SK-N-SH (cell line): ENCODE measurements around the gene RASGEF1B. TPM values are rescaled to one million over a fixed set of nuclear protein-coding genes. Genes with fewer than 3 reads are reported as not detected.

Experiments used
- CTCF ChIA-PET: fragments of 300-600, 350-600 bp; formaldehyde crosslinking; extraction: SDS; loops from one replicate; lab custom pipeline; 2021; lab: Yijun Ruan, JAX
- POLR2A ChIA-PET: fragments of 350-600 bp; sonication (Branson Sonifier 250); formaldehyde crosslinking; extraction: SDS; loops from one replicate; lab custom pipeline; 2020; ENCODE audit warnings: antibody characterized with exemption, inconsistent platforms; lab: Yijun Ruan, JAX
- DNase-seq: peaks from one replicate; pipeline ENCODE4 v3.0.0; 2012
- H2AFZ ChIP-seq: fragments of 200-600 bp; sonication (generic); 2 replicates; pipeline ENCODE4 v1.8.1; 2016; ENCODE audit warnings: antibody characterized with exemption, mild to moderate bottlenecking, low read depth
- H3F3A ChIP-seq: fragments of 200-600 bp; sonication (generic); replicated peaks from 2 replicates; pipeline ENCODE3; 2016; ENCODE audit warnings: antibody characterized with exemption, mild to moderate bottlenecking; ENCODE audit not compliant: insufficient read depth
- H3K27ac ChIP-seq, 2 experiments: fragments of 200-500 bp in 1 of 2; fragments of 200-600 bp in 1 of 2; sonication (Bioruptor generic) in 1 of 2; sonication (generic), shearing (Covaris generic) in 1 of 2; 2 replicates each; pipeline versions ENCODE4 v1.5.1 to v1.6.1; 2014 to 2016; ENCODE audit warnings: low read depth in 2 of 2, inconsistent platforms in 1 of 2, low read length in 1 of 2, mild to moderate bottlenecking in 1 of 2, mixed read lengths in 1 of 2
- H3K27me3 ChIP-seq: fragments of 200-600 bp; sonication (generic), shearing (Covaris generic); 2 replicates; pipeline ENCODE4 v1.6.1; 2016; ENCODE audit warnings: mixed run types; ENCODE audit not compliant: insufficient read depth
- H3K36me3 ChIP-seq, 2 experiments: fragments of 200-500 bp in 1 of 2; fragments of 200-600 bp in 1 of 2; sonication (Bioruptor generic) in 1 of 2; sonication (generic) in 1 of 2; replicated peaks in 1 of 2; 2 replicates each; pipeline versions ENCODE3 to v1.5.1; 2014 to 2016; ENCODE audit warnings: low read length in 1 of 2, mild to moderate bottlenecking in 1 of 2; ENCODE audit not compliant: insufficient read depth in 2 of 2, control insufficient read depth in 1 of 2
- H3K4me1 ChIP-seq, 2 experiments: fragments of 200-500 bp in 1 of 2; fragments of 200-600 bp in 1 of 2; sonication (Bioruptor generic) in 1 of 2; sonication (generic), shearing (Covaris generic) in 1 of 2; 2 replicates each; pipeline versions ENCODE4 v1.5.1 to v1.6.1; 2014 to 2016; ENCODE audit warnings: low read depth in 1 of 2, low read length in 1 of 2, mixed run types in 1 of 2; ENCODE audit not compliant: insufficient read depth in 2 of 2, control insufficient read depth in 1 of 2
- H3K4me2 ChIP-seq: fragments of 200-600 bp; sonication (generic), shearing (Covaris generic); 2 replicates; pipeline ENCODE4 v1.6.1; 2017; ENCODE audit warnings: mixed run types
- H3K4me3 ChIP-seq, 2 experiments: fragments of 200-500 bp in 1 of 2; fragments of 200-600 bp in 1 of 2; sonication (Bioruptor generic) in 1 of 2; sonication (generic), shearing (Covaris generic) in 1 of 2; 2 replicates each; pipeline versions ENCODE4 v1.5.1 to v1.8.1; 2014 to 2016; ENCODE audit warnings: low read depth in 2 of 2, inconsistent platforms in 1 of 2, low read length in 1 of 2, mild to moderate bottlenecking in 1 of 2, mixed read lengths in 1 of 2, moderate library complexity in 1 of 2
- H3K79me2 ChIP-seq: fragments of 200-600 bp; sonication (generic); 2 replicates; pipeline ENCODE4 v1.8.1; 2017; ENCODE audit warnings: mild to moderate bottlenecking; ENCODE audit not compliant: insufficient read depth
- H3K9ac ChIP-seq: fragments of 200-600 bp; sonication (generic); 2 replicates; pipeline ENCODE4 v1.6.1; 2017; ENCODE audit warnings: mixed run types
- H3K9me2 ChIP-seq: fragments of 200-600 bp; sonication (generic); 2 replicates; pipeline ENCODE4 v1.6.1; 2017; ENCODE audit warnings: mixed run types
- H3K9me3 ChIP-seq: fragments of 200-600 bp; sonication (generic); 2 replicates; pipeline ENCODE4 v1.6.1; 2017; ENCODE audit warnings: mixed run types, mild to moderate bottlenecking, moderate library complexity
- H4K20me1 ChIP-seq: fragments of 200-600 bp; sonication (generic); 2 replicates; pipeline ENCODE4 v1.6.1; 2017; ENCODE audit warnings: mild to moderate bottlenecking, mixed run types; ENCODE audit not compliant: insufficient read depth
- CHD2 ChIP-seq: fragments of 150-350 bp; IDR thresholded peaks from 2 replicates; pipeline ENCODE4 v1.6.1; 2018; ENCODE audit warnings: low read length; ENCODE audit not compliant: partially characterized antibody
- EZH2phosphoT487 ChIP-seq: fragments of 200-600 bp; sonication (generic); IDR thresholded peaks from 2 replicates; pipeline ENCODE4 v1.6.1; 2017; ENCODE audit warnings: low read depth, mixed run types, mild to moderate bottlenecking, antibody characterized with exemption, moderate library complexity, borderline replicate concordance
- FOSL2 ChIP-seq: IDR thresholded peaks from 2 replicates; pipeline ENCODE4 v1.4.0; 2012; ENCODE audit warnings: low read depth, mild to moderate bottlenecking, moderate library complexity, borderline replicate concordance
- GABPA ChIP-seq: IDR thresholded peaks from 2 replicates; pipeline ENCODE4 v1.4.0; 2012; ENCODE audit warnings: low read depth, mild to moderate bottlenecking
- GATA2 ChIP-seq: sonication (generic); formaldehyde crosslinking; IDR thresholded peaks from 2 replicates; pipeline ENCODE4 v1.5.0; 2020; ENCODE audit warnings: mild to moderate bottlenecking, missing genetic modification reagents
- JUND ChIP-seq: IDR thresholded peaks from 2 replicates; pipeline ENCODE4 v1.4.0; 2012
- MXI1 ChIP-seq: IDR thresholded peaks from 2 replicates; pipeline ENCODE4 v1.6.1; 2012; ENCODE audit warnings: mild to moderate bottlenecking, low read depth, low read length, improper control_type of control experiment
- NFIC ChIP-seq: IDR thresholded peaks from 2 replicates; pipeline ENCODE4 v1.4.0; 2012; ENCODE audit warnings: borderline replicate concordance
- RCOR1 ChIP-seq: fragments of 150-350 bp; IDR thresholded peaks from 2 replicates; pipeline ENCODE4 v1.6.1; 2017; ENCODE audit warnings: antibody characterized with exemption, low read length
- REST ChIP-seq: IDR thresholded peaks from 2 replicates; pipeline ENCODE4 v1.6.1; 2012; ENCODE audit warnings: mild to moderate bottlenecking, low read depth, low read length, moderate library complexity
- RFX5 ChIP-seq: IDR thresholded peaks from 2 replicates; pipeline ENCODE4 v1.6.1; 2012; ENCODE audit warnings: mild to moderate bottlenecking, improper control_type of control experiment, low read length
- RXRA ChIP-seq: IDR thresholded peaks from 2 replicates; pipeline ENCODE4 v1.4.0; 2012; ENCODE audit warnings: low read depth, mild to moderate bottlenecking, borderline replicate concordance
- SIN3A ChIP-seq: IDR thresholded peaks from 2 replicates; pipeline ENCODE4 v1.6.1; 2012; ENCODE audit warnings: low read depth, mild to moderate bottlenecking, low read length, moderate library complexity, borderline replicate concordance
- SMC3 ChIP-seq: IDR thresholded peaks from 2 replicates; pipeline ENCODE4 v1.6.1; 2012; ENCODE audit warnings: low read depth, low read length, improper control_type of control experiment
- TAF1 ChIP-seq: IDR thresholded peaks from 2 replicates; pipeline ENCODE4 v1.6.1; 2012; ENCODE audit warnings: low read depth, mild to moderate bottlenecking, low read length, moderate library complexity, borderline replicate concordance
- YY1 ChIP-seq: IDR thresholded peaks from 2 replicates; pipeline ENCODE4 v1.4.0; 2012; ENCODE audit warnings: low read depth, mild to moderate bottlenecking
- ZBTB33 ChIP-seq: IDR thresholded peaks from 2 replicates; pipeline ENCODE4 v1.4.0; 2012; ENCODE audit warnings: low read depth, borderline replicate concordance
- WGBS: methylation state at CpG from one replicate; pipeline ENCODE4 v1.1.6; 2017; ENCODE audit warnings: low lambda C conversion rate; 5-methylcytosine and 5-hydroxymethylcytosine counted together
- polyA plus RNA-seq, 3 experiments: library from polyadenylated mRNA; depleted of rRNA; stranded (reverse); fragments of >200 nt; gene quantifications; 2 replicates each; pipeline ENCODE4 v1.2.3, GENCODE V29; 2012
- TF ChIP-seq, protein P1 (sequence below): IDR thresholded peaks from 2 replicates; pipeline ENCODE4 v1.4.0; 2012; ENCODE audit warnings: low read depth
- TF ChIP-seq, protein P2 (sequence below): IDR thresholded peaks from 2 replicates; pipeline ENCODE4; 2012
- TF ChIP-seq, protein P3 (sequence below): IDR thresholded peaks from 2 replicates; pipeline ENCODE4 v1.4.0; 2012; ENCODE audit warnings: low read depth, borderline replicate concordance
- TF ChIP-seq, protein P4 (sequence below): fragments of 150-350 bp; IDR thresholded peaks from 2 replicates; pipeline ENCODE4 v1.6.1; 2017; ENCODE audit warnings: antibody characterized with exemption, low read length, low read depth, borderline replicate concordance

RASGEF1B gene
- polyA plus RNA-seq, 1 of the 3 experiments (the other 2 are of a cell fraction), result not detected

DNA sequence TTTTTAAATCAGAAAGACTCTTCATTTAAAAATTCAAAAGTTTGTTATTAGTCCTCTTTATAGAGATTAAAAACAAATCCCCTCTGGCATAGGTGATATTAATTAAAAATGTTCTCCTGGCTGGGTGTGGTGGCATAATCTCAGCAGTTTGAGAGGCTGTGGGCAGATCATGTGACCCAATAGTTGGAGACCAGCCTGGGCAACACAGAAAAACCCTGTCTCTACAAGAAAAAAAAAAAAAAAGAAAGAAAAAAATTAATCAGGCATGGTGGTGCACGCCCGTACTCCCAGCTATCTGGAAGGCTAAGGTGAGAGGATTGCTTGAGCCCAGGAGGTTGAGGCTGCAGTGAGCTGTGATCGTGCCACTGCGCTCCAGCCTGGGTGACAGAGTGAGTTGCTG, 38.9 kb downstream of the RASGEF1B start:
- TF ChIP-seq, protein P1, sequence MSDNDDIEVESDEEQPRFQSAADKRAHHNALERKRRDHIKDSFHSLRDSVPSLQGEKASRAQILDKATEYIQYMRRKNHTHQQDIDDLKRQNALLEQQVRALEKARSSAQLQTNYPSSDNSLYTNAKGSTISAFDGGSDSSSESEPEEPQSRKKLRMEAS, result no peak
- no peak for TF ChIP-seq SIN3A
- no peak for TF ChIP-seq RCOR1
- TF ChIP-seq GATA2 (CRISPR knock-in tag), result no peak
- no peak for TF ChIP-seq GABPA
- no peak for TF ChIP-seq RFX5
- no peak for TF ChIP-seq ZBTB33
- TF ChIP-seq TAF1, result no peak
- no peak for TF ChIP-seq FOSL2
- no peak for TF ChIP-seq CHD2
- no peak for TF ChIP-seq JUND
- TF ChIP-seq, protein P2, sequence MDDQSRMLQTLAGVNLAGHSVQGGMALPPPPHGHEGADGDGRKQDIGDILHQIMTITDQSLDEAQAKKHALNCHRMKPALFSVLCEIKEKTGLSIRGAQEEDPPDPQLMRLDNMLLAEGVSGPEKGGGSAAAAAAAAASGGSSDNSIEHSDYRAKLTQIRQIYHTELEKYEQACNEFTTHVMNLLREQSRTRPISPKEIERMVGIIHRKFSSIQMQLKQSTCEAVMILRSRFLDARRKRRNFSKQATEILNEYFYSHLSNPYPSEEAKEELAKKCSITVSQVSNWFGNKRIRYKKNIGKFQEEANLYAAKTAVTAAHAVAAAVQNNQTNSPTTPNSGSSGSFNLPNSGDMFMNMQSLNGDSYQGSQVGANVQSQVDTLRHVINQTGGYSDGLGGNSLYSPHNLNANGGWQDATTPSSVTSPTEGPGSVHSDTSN, result no peak
- TF ChIP-seq EZH2phosphoT487, result no peak
- TF ChIP-seq SMC3, result no peak
- no peak for TF ChIP-seq NFIC
- no peak for TF ChIP-seq YY1
- H3K27me3 ChIP-seq, result no peaks in the 10 kb centered on the region; the same call in 1 of the 2 replicates

DNA sequence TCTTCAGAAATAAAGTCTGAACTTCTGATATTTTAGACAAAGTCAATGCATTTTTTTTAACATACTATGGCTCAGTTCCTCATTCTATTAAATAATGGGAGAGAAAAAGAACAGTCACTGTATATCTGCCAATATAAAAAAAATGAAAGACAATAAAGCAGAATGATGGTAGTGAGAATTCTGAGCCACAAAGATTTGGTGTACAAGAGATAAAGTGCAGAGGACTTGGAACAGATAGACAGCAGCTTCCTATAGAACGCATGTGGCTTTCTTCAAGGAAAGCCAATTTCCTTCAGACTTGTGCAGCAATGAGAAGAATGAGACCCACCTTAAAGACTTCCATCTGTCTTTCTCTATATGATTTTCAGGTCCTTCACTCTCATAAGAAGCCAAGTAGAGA, 39.7 kb downstream of the RASGEF1B start:
- 27% methylated on average over 1 of the region's 1 CpG for WGBS
- Histone ChIP-seq H3K27me3 (no peaks in the 10 kb centered on the region; the same call in 1 of the 2 replicates), H3K36me3 (no peaks in the 10 kb centered on the region), H4K20me1 (no peaks in the 10 kb centered on the region), H3K9me3 (no peaks in the 10 kb centered on the region), H3F3A (no peaks in the 10 kb centered on the region), H3K4me1 (no peaks in the 10 kb centered on the region), H3K4me2 (no peak overlapping the region), H3K9ac (no peak overlapping the region), H3K4me3 (no peak overlapping the region), H3K27ac (no peak overlapping the region), H3K79me2 (no peaks in the 10 kb centered on the region), H2AFZ (no peak overlapping the region), H3K9me2 (no peaks in the 10 kb centered on the region)
- ChIA-PET CTCF (interaction anchor here (1.0 kb wide), 1 partner anchor 81 kb away, joined by 3 read pairs; no protein-coding TSS in a partner anchor), POLR2A (no interaction called here)
- DNase-seq, result no peak
- TF ChIP-seq, protein P3, sequence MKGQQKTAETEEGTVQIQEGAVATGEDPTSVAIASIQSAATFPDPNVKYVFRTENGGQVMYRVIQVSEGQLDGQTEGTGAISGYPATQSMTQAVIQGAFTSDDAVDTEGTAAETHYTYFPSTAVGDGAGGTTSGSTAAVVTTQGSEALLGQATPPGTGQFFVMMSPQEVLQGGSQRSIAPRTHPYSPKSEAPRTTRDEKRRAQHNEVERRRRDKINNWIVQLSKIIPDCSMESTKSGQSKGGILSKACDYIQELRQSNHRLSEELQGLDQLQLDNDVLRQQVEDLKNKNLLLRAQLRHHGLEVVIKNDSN, result no peak
- TF ChIP-seq REST (no peak), RXRA (no peak), JUND (no peak), MXI1 (no peak)
- TF ChIP-seq, protein P4, sequence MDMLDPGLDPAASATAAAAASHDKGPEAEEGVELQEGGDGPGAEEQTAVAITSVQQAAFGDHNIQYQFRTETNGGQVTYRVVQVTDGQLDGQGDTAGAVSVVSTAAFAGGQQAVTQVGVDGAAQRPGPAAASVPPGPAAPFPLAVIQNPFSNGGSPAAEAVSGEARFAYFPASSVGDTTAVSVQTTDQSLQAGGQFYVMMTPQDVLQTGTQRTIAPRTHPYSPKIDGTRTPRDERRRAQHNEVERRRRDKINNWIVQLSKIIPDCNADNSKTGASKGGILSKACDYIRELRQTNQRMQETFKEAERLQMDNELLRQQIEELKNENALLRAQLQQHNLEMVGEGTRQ, result no peak

More for the DNA sequence above, 38.9 kb downstream of the RASGEF1B start:
- Histone ChIP-seq H3K4me2 (no peak overlapping the region), H3K4me1 (no peaks in the 10 kb centered on the region), H3K9me2 (no peaks in the 10 kb centered on the region), H3K79me2 (no peaks in the 10 kb centered on the region), H3K9ac (no peak overlapping the region), H3K36me3 (no peaks in the 10 kb centered on the region), H2AFZ (no peak overlapping the region), H3K27ac (no peak overlapping the region), H3F3A (no peaks in the 10 kb centered on the region), H3K4me3 (no peak overlapping the region), H3K9me3 (no peaks in the 10 kb centered on the region), H4K20me1 (no peaks in the 10 kb centered on the region)
- POLR2A ChIA-PET, result no interaction called here
- no peak for DNase-seq
- CTCF ChIA-PET, result interaction anchor here (1.0 kb wide), 1 partner anchor 81 kb away, joined by 3 read pairs; no protein-coding TSS in a partner anchor
- WGBS, result 3% methylated on average over 4 of the region's 4 CpGs
